K562 (cell line): ENCODE measurements around the gene PYROXD2. TPM values are rescaled to one million over a fixed set of nuclear protein-coding genes. Genes with fewer than 3 reads are reported as not detected.

ENCODE experiments used
- ATF6 ChIP-seq: sonication (generic); formaldehyde crosslinking; IDR thresholded peaks from 2 replicates; pipeline ENCODE4 v1.4.0; 2020; ENCODE audit warnings: mild to moderate bottlenecking, missing genetic modification reagents
- ATF7 ChIP-seq: fragments of 450-650 bp; IDR thresholded peaks from 2 replicates; pipeline ENCODE4 v1.7.1; 2014; ENCODE audit warnings: mild to moderate bottlenecking, moderate library complexity
- MYC ChIP-seq, 2 experiments: fragments of 250-450 bp in 1 of 2; sonication (Bioruptor Pico) in 1 of 2; IDR thresholded peaks; 2 replicates each; pipeline versions ENCODE4 v1.5.1 to v1.6.1; 2012 to 2021; ENCODE audit warnings: low read depth in 2 of 2, borderline replicate concordance in 1 of 2, improper control_type of control experiment in 1 of 2, low read length in 1 of 2, mild to moderate bottlenecking in 1 of 2, moderate library complexity in 1 of 2
- SP2 ChIP-seq: IDR thresholded peaks from 2 replicates; pipeline ENCODE4 v1.6.1; 2011; ENCODE audit warnings: mild to moderate bottlenecking, low read depth, low read length, moderate library complexity; ENCODE audit not compliant: poor library complexity, severe bottlenecking; ENCODE audit errors: extremely low read depth
- USF2 ChIP-seq: sonication (generic); formaldehyde crosslinking; IDR thresholded peaks from 2 replicates; pipeline ENCODE4 v1.5.0; 2020; ENCODE audit warnings: missing genetic modification reagents
- microRNA counts: library from miRNA; unstranded; fragments of <30 nt; microRNA quantifications from one replicate; lab custom pipeline; 2016
- microRNA-seq: library from miRNA; unstranded; fragments of <30 nt; microRNA quantifications from one replicate; pipeline ENCODE4, GENCODE V29; 2018; ENCODE audit warnings: borderline microRNAs expressed
- polyA plus RNA-seq, 8 experiments: library from polyadenylated mRNA; depleted of rRNA in 4 of 8; stranded (reverse) in 5 of 8; unstranded in 3 of 8; fragments of >200 nt; fragmentation: Nextera tagmentation in 2 of 8; fragmentation: Illumina TruSeq in 1 of 8; extraction: Ambion mirVana in 2 of 8; extraction: Trizol in 1 of 8; gene quantifications; 2 replicates each; pipeline versions ENCODE4 v1.2.1 to v1.2.3, GENCODE V29; 2011 to 2014; ENCODE audit warnings: inconsistent platforms in 1 of 8, missing spikeins in 1 of 8
- small RNA-seq: library from RNA; depleted of rRNA; stranded (forward); fragments of <200 nt; gene quantifications from one replicate; pipeline ENCODE3, GENCODE V24; 2014
- total RNA-seq, 7 experiments: library from RNA; depleted of rRNA in 6 of 7; stranded (reverse); fragments of >200 nt in 6 of 7; fragmentation: Illumina TruSeq in 2 of 7; extraction: Trizol in 2 of 7; gene quantifications; 2 replicates each; pipeline versions ENCODE4 v1.2.1 to v1.2.3, GENCODE V29; 2011 to 2021; ENCODE audit warnings: low replicate concordance in 1 of 7
- TF ChIP-seq, protein P1 (sequence below): sonication (generic); formaldehyde crosslinking; IDR thresholded peaks from 2 replicates; pipeline ENCODE4 v1.8.0; 2023; ENCODE audit warnings: mild to moderate bottlenecking, missing genetic modification reagents
- TF ChIP-seq, protein P2 (sequence below): fragments of 450-650 bp; conservative IDR thresholded peaks from 2 replicates; pipeline ENCODE4 v1.6.1; 2016; ENCODE audit warnings: missing genetic modification characterization, low read depth, mild to moderate bottlenecking, control low read depth, missing compliant biosample characterization

Gene PYROXD2
- total and polyA plus RNA-seq, 9 of the 15 experiments (the other 6 are each of a cell fraction or from before 2014, with no cell fraction given), result 0.14 to 1.4 (median 0.58) TPM

GRCh38 chr10:98337484-98337883 is 77.5 kb downstream of the PYROXD2 start (continued):
- TF ChIP-seq, protein P1, sequence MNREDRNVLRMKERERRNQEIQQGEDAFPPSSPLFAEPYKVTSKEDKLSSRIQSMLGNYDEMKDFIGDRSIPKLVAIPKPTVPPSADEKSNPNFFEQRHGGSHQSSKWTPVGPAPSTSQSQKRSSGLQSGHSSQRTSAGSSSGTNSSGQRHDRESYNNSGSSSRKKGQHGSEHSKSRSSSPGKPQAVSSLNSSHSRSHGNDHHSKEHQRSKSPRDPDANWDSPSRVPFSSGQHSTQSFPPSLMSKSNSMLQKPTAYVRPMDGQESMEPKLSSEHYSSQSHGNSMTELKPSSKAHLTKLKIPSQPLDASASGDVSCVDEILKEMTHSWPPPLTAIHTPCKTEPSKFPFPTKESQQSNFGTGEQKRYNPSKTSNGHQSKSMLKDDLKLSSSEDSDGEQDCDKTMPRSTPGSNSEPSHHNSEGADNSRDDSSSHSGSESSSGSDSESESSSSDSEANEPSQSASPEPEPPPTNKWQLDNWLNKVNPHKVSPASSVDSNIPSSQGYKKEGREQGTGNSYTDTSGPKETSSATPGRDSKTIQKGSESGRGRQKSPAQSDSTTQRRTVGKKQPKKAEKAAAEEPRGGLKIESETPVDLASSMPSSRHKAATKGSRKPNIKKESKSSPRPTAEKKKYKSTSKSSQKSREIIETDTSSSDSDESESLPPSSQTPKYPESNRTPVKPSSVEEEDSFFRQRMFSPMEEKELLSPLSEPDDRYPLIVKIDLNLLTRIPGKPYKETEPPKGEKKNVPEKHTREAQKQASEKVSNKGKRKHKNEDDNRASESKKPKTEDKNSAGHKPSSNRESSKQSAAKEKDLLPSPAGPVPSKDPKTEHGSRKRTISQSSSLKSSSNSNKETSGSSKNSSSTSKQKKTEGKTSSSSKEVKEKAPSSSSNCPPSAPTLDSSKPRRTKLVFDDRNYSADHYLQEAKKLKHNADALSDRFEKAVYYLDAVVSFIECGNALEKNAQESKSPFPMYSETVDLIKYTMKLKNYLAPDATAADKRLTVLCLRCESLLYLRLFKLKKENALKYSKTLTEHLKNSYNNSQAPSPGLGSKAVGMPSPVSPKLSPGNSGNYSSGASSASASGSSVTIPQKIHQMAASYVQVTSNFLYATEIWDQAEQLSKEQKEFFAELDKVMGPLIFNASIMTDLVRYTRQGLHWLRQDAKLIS, result no peak
- no peak for TF ChIP-seq SP2
- TF ChIP-seq, protein P2, sequence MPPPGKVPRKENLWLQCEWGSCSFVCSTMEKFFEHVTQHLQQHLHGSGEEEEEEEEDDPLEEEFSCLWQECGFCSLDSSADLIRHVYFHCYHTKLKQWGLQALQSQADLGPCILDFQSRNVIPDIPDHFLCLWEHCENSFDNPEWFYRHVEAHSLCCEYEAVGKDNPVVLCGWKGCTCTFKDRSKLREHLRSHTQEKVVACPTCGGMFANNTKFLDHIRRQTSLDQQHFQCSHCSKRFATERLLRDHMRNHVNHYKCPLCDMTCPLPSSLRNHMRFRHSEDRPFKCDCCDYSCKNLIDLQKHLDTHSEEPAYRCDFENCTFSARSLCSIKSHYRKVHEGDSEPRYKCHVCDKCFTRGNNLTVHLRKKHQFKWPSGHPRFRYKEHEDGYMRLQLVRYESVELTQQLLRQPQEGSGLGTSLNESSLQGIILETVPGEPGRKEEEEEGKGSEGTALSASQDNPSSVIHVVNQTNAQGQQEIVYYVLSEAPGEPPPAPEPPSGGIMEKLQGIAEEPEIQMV (tag), result no peak
- TF ChIP-seq USF2, result no peak
- TF ChIP-seq ATF6 (CRISPR knock-in tag), result no peak
- no peak for TF ChIP-seq MYC (IDR thresholded peaks at IDR 0.05; ENCODE audit: low read depth, low read length)
- TF ChIP-seq MYC (CRISPR knock-in tag; IDR thresholded peaks at IDR 0.05; ENCODE audit: borderline replicate concordance, low read depth), result no peak
- TF ChIP-seq ATF7, result no peak
- TF ChIP-seq, all 486 proteins: peak for 0

MicroRNAs encoded within 50 kb of the gene (microRNA counts, 767-probe panel; counts per million panel counts)
- not detected for microRNA hsa-miR-1287 (lab: Ali Mortazavi, UCI)

Small RNAs within 50 kb of the gene (microRNA-seq; reads per million reads assigned to microRNA genes)
- gene MIR1287, result 2.9 reads per million, percentile 35 among the genes with 10 or more reads in this experiment
- gene MIR4685, result 0.36 reads per million

Small RNAs within 50 kb of the gene (small RNA-seq; reads per million reads assigned to genes)
- gene MIR4685, result not detected

Other genes starting within 250 kb of the PYROXD2 start
- gene LOXL4, start 147.0 kb downstream of the PYROXD2 start, total RNA-seq (2014; rRNA removed), result 0.04 and 0.09 TPM in 2 replicates
- 0.06 TPM in 1 of 2 replicates, not detected in the other for gene LOXL4, start 147.0 kb downstream of the PYROXD2 start, total RNA-seq (2014; rRNA removed; fragmentation: Illumina TruSeq; extraction: Trizol)
- gene LOXL4, start 147.0 kb downstream of the PYROXD2 start, total RNA-seq (2015; rRNA removed; fragmentation: Illumina TruSeq; extraction: Trizol), result not detected in 2 replicates
- gene LOXL4, start 147.0 kb downstream of the PYROXD2 start, total RNA-seq (2021), result 0.04 and 0.13 TPM in 2 replicates
- 0.35 and 0.39 TPM in 2 replicates for gene LOXL4, start 147.0 kb downstream of the PYROXD2 start, polyA plus RNA-seq (2011; rRNA removed)
- gene LOXL4, start 147.0 kb downstream of the PYROXD2 start, polyA plus RNA-seq (2014; fragmentation: Illumina TruSeq; extraction: Trizol), result 0.03 and 0.04 TPM in 2 replicates
- gene LOXL4, start 147.0 kb downstream of the PYROXD2 start, polyA plus RNA-seq (2014; fragmentation: Nextera tagmentation; extraction: Ambion mirVana), result under 1 TPM in 1 of 2 experiments, not detected in 1; 0.04 TPM
- 0.05 and 0.07 TPM in 2 replicates for gene LOXL4, start 147.0 kb downstream of the PYROXD2 start, polyA plus RNA-seq (2014; rRNA removed)
- gene HPS1, start 31.8 kb upstream of the PYROXD2 start, total RNA-seq (2014; rRNA removed), result 26.3 and 37.1 TPM in 2 replicates
- 16.2 and 18.7 TPM in 2 replicates for gene HPS1, start 31.8 kb upstream of the PYROXD2 start, total RNA-seq (2014; rRNA removed; fragmentation: Illumina TruSeq; extraction: Trizol)
- 20.8 and 23.2 TPM in 2 replicates for gene HPS1, start 31.8 kb upstream of the PYROXD2 start, total RNA-seq (2015; rRNA removed; fragmentation: Illumina TruSeq; extraction: Trizol)
- 43.6 and 45.3 TPM in 2 replicates for gene HPS1, start 31.8 kb upstream of the PYROXD2 start, total RNA-seq (2021)
- gene HPS1, start 31.8 kb upstream of the PYROXD2 start, polyA plus RNA-seq (2011; rRNA removed), result 36.1 and 53.7 TPM in 2 replicates
- gene HPS1, start 31.8 kb upstream of the PYROXD2 start, polyA plus RNA-seq (2014; fragmentation: Illumina TruSeq; extraction: Trizol), result 31.0 and 35.2 TPM in 2 replicates
- 10 to 100 TPM; 18.1 to 23.7 TPM for gene HPS1, start 31.8 kb upstream of the PYROXD2 start, polyA plus RNA-seq (2014; fragmentation: Nextera tagmentation; extraction: Ambion mirVana)
- 34.4 and 38.4 TPM in 2 replicates for gene HPS1, start 31.8 kb upstream of the PYROXD2 start, polyA plus RNA-seq (2014; rRNA removed)